K562 (cell line): Measurements from ENCODE around the gene SEC23B. TPM values are rescaled to one million over a fixed set of nuclear protein-coding genes. Genes with fewer than 3 reads are reported as not detected.

Experiments
- ATF1 ChIP-seq, 2 experiments: fragments of 450-650 bp in 1 of 2; IDR thresholded peaks; 2 replicates each; pipeline ENCODE4 v1.6.1; 2016; ENCODE audit warnings: missing compliant biosample characterization in 1 of 2, missing genetic modification characterization in 1 of 2
- BHLHE40 ChIP-seq: IDR thresholded peaks from 2 replicates; pipeline ENCODE4 v1.6.1; 2011; ENCODE audit warnings: low read length, improper control_type of control experiment
- CBX5 ChIP-seq: IDR thresholded peaks from 2 replicates; pipeline ENCODE4 v1.6.1; 2014; ENCODE audit warnings: low read depth, borderline replicate concordance
- CTCF ChIP-seq, 3 experiments: IDR thresholded peaks in 2 of 3; conservative IDR thresholded peaks in 1 of 3; 2 replicates each; pipeline ENCODE4 v1.5.1; 2011 to 2012; ENCODE audit warnings: low read length in 3 of 3, mild to moderate bottlenecking in 3 of 3, control low read depth in 2 of 3, improper control_type of control experiment in 1 of 3, inconsistent platforms in 1 of 3, low read depth in 1 of 3, mixed read lengths in 1 of 3, moderate library complexity in 1 of 3; ENCODE audit not compliant: insufficient read depth in 2 of 3
- E2F8 ChIP-seq: fragments of 450-650 bp; IDR thresholded peaks from 2 replicates; pipeline ENCODE4 v1.7.1; 2018; ENCODE audit warnings: mild to moderate bottlenecking, low read depth; ENCODE audit not compliant: partially characterized antibody
- ESRRA ChIP-seq: fragments of 450-650 bp; IDR thresholded peaks from 2 replicates; pipeline ENCODE4 v1.6.1; 2014; ENCODE audit warnings: low read depth, mild to moderate bottlenecking, moderate library complexity, borderline replicate concordance
- GTF2A2 ChIP-seq: IDR thresholded peaks from 2 replicates; pipeline ENCODE4 v1.6.1; 2016; ENCODE audit warnings: mild to moderate bottlenecking, missing genetic modification characterization, missing compliant biosample characterization
- NR2C1 ChIP-seq, 2 experiments: fragments of 450-650 bp; IDR thresholded peaks; 2 replicates each; pipeline ENCODE4 v1.6.1; 2017; ENCODE audit warnings: mild to moderate bottlenecking in 2 of 2, antibody characterized with exemption in 1 of 2, inconsistent platforms in 1 of 2, missing compliant biosample characterization in 1 of 2, missing genetic modification characterization in 1 of 2
- PHF8 ChIP-seq: fragments of 200-600 bp; sonication (generic); IDR thresholded peaks from 2 replicates; pipeline ENCODE4 v1.6.1; 2012; ENCODE audit warnings: mixed run types, mild to moderate bottlenecking, inconsistent platforms, low read length, moderate library complexity, borderline replicate concordance
- POLR2AphosphoS2 ChIP-seq: IDR thresholded peaks from 2 replicates; pipeline ENCODE4 v1.6.1; 2012; ENCODE audit warnings: low read length, improper control_type of control experiment
- POLR2H ChIP-seq: IDR thresholded peaks from 2 replicates; pipeline ENCODE4 v1.6.1; 2016; ENCODE audit warnings: missing genetic modification characterization, low read depth, mild to moderate bottlenecking, control low read depth, missing compliant biosample characterization, moderate library complexity
- SIN3B ChIP-seq: fragments of 450-650 bp; IDR thresholded peaks from 2 replicates; pipeline ENCODE4 v1.6.1; 2017; ENCODE audit warnings: low read depth, mild to moderate bottlenecking, moderate library complexity
- ZEB2 ChIP-seq: fragments of 450-650 bp; IDR thresholded peaks from 2 replicates; pipeline ENCODE4 v1.6.1; 2016
- ZNF175 ChIP-seq: fragments of 200-800 bp; sonication (Bioruptor generic); IDR thresholded peaks from 2 replicates; pipeline ENCODE4 v1.6.1; 2016; ENCODE audit warnings: low read depth, mild to moderate bottlenecking, missing genetic modification characterization, missing compliant biosample characterization
- ZNF512 ChIP-seq: IDR thresholded peaks from 2 replicates; pipeline ENCODE4 v1.6.1; 2016; ENCODE audit warnings: missing genetic modification characterization, missing compliant biosample characterization
- ZNF780A ChIP-seq: fragments of 250-450 bp; sonication (Bioruptor Pico); IDR thresholded peaks from 2 replicates; pipeline ENCODE4 v1.5.0; 2021; ENCODE audit warnings: mild to moderate bottlenecking
- polyA plus RNA-seq, 8 experiments: library from polyadenylated mRNA; depleted of rRNA in 4 of 8; stranded (reverse) in 5 of 8; unstranded in 3 of 8; fragments of >200 nt; fragmentation: Nextera tagmentation in 2 of 8; fragmentation: Illumina TruSeq in 1 of 8; extraction: Ambion mirVana in 2 of 8; extraction: Trizol in 1 of 8; gene quantifications; 2 replicates each; pipeline versions ENCODE4 v1.2.1 to v1.2.3, GENCODE V29; 2011 to 2014; ENCODE audit warnings: inconsistent platforms in 1 of 8, missing spikeins in 1 of 8
- total RNA-seq, 7 experiments: library from RNA; depleted of rRNA in 6 of 7; stranded (reverse); fragments of >200 nt in 6 of 7; fragmentation: Illumina TruSeq in 2 of 7; extraction: Trizol in 2 of 7; gene quantifications; 2 replicates each; pipeline versions ENCODE4 v1.2.1 to v1.2.3, GENCODE V29; 2011 to 2021; ENCODE audit warnings: low replicate concordance in 1 of 7

Gene SEC23B
- total and polyA plus RNA-seq, 9 of the 15 experiments (the other 6 are each of a cell fraction or from before 2014, with no cell fraction given) = 31.7 to 70.2 (median 38.5) TPM

- TF ChIP-seq E2F8 (peak; percentile 75), ATF1 (CRISPR knock-in tag; IDR thresholded peaks at IDR 0.05) (no peak), ATF1 (tag; IDR thresholded peaks at IDR 0.05) (peak; percentile 56), ZNF780A (CRISPR knock-in tag) (no peak), BHLHE40 (peak; percentile 54), ZEB2 (peak; percentile 79), NR2C1 (IDR thresholded peaks at IDR 0.05) (peak; percentile 88), NR2C1 (tag; IDR thresholded peaks at IDR 0.05) (peak; percentile 93), CBX5 (no peak), GTF2A2 (tag) (no peak), ZNF512 (tag) (no peak), ESRRA (peak; percentile 55), PHF8 (peak; percentile 88; the same call in 1 of the 2 replicates), CTCF (IDR thresholded peaks at IDR 0.05 in 2 of 3, conservative IDR thresholded peaks at IDR 0.05 in 1 of 3; ENCODE audit: insufficient read depth in 2 of 3, low read depth in 1 of 3, low read length in 3 of 3) (no peak), ZNF175 (no peak), SIN3B (peak; percentile 53; the same call in 1 of the 2 replicates), POLR2H (tag) (peak; percentile 59), POLR2AphosphoS2 (0 out of 2 replicates have a peak, but pooled peaks have one; percentile 39)
These were observed 59.4 kb downstream of the SEC23B start, which contains the start of gene SMIM26 (continued) for GRCh38 chr20:18566892-18567738.
